OCI-LY7 (cell line): ENCODE data around the gene HUS1B. TPM values are rescaled to one million over a fixed set of nuclear protein-coding genes. Genes with fewer than 3 reads are reported as not detected.
"Not testable (repeated sequence)": the region's sequence is repeated elsewhere in the genome, so short reads cannot be mapped to it uniquely, and the experiment has no call there.

Experiments
- BruUV-seq: library from RNA; stranded (reverse); fragments of 400-500 nt; replicated peaks from 2 replicates; lab custom pipeline; 2021; lab: Mats Ljungman, UMichigan
- CTCF ChIA-PET: fragments of 300-600 bp; sonication (Branson Sonifier 250); formaldehyde crosslinking; loops from one replicate; lab custom pipeline; 2022; ENCODE audit warnings: antibody characterized with exemption; ENCODE audit not compliant: unreplicated experiment; lab: Charles Lee
- POLR2A ChIA-PET: fragments of 300-600 bp; sonication (Branson Sonifier 250); formaldehyde crosslinking; loops from one replicate; lab custom pipeline; 2022; ENCODE audit warnings: antibody characterized with exemption; lab: Charles Lee
- DNase-seq: peaks from one replicate; pipeline ENCODE4 v3.0.0-alpha.2; 2015; ENCODE audit warnings: low spot score
- H2AFZ ChIP-seq: fragments of 200-600 bp; sonication (generic), shearing (Covaris generic); 2 replicates; pipeline ENCODE4 v1.6.1; 2014; ENCODE audit warnings: mild to moderate bottlenecking, antibody characterized with exemption, low read length, moderate library complexity
- H3K27ac ChIP-seq: fragments of 200-600 bp; sonication (generic); 2 replicates; pipeline ENCODE4 v1.5.1; 2014; ENCODE audit warnings: mixed run types, low read depth, mild to moderate bottlenecking, moderate library complexity, low read length, inconsistent platforms; ENCODE audit not compliant: poor library complexity, severe bottlenecking
- H3K36me3 ChIP-seq: fragments of 200-600 bp; sonication (generic); 2 replicates; pipeline ENCODE4 v1.6.1; 2014; ENCODE audit warnings: mild to moderate bottlenecking, antibody characterized with exemption, low read length, moderate library complexity, mixed read lengths; ENCODE audit not compliant: insufficient read depth
- H3K4me1 ChIP-seq: fragments of 200-600 bp; sonication (generic); 2 replicates; pipeline ENCODE4 v1.5.1; 2014; ENCODE audit warnings: mild to moderate bottlenecking, low read length; ENCODE audit not compliant: insufficient read depth, poor library complexity, severe bottlenecking
- H3K4me2 ChIP-seq: fragments of 200-600 bp; sonication (generic); 2 replicates; pipeline ENCODE4 v1.6.1; 2014; ENCODE audit warnings: mild to moderate bottlenecking, low read length
- H3K4me3 ChIP-seq: fragments of 200-600 bp; sonication (generic); 2 replicates; pipeline ENCODE4 v1.5.1; 2014; ENCODE audit warnings: mild to moderate bottlenecking, low read depth, low read length; ENCODE audit not compliant: poor library complexity, severe bottlenecking
- H3K79me2 ChIP-seq: fragments of 200-600 bp; sonication (generic); 2 replicates; pipeline ENCODE4 v1.6.1; 2016; ENCODE audit warnings: low read depth, mild to moderate bottlenecking, low read length, moderate library complexity, mixed read lengths; ENCODE audit not compliant: insufficient read depth
- H3K9me2 ChIP-seq: fragments of 200-600 bp; sonication (generic); 2 replicates; pipeline ENCODE4 v1.6.1; 2016; ENCODE audit warnings: mild to moderate bottlenecking, low read length, mixed read lengths; ENCODE audit not compliant: insufficient read depth
- H3K9me3 ChIP-seq: fragments of 200-600 bp; sonication (generic); 2 replicates; pipeline ENCODE4 v1.6.1; 2014; ENCODE audit warnings: mild to moderate bottlenecking, mixed run types, low read length, mixed read lengths
- H4K20me1 ChIP-seq: fragments of 200-600 bp; sonication (generic); 2 replicates; pipeline ENCODE4 v1.6.1; 2014; ENCODE audit warnings: mild to moderate bottlenecking, antibody characterized with exemption, low read length, moderate library complexity, mixed read lengths; ENCODE audit not compliant: insufficient read depth
- CTCF ChIP-seq: fragments of 200-600 bp; sonication (generic); conservative IDR thresholded peaks from 2 replicates; pipeline ENCODE4 v1.5.1; 2014; ENCODE audit warnings: mild to moderate bottlenecking, antibody characterized with exemption, low read length, moderate library complexity, mixed read lengths
- EZH2phosphoT487 ChIP-seq: fragments of 200-600 bp; sonication (generic); IDR thresholded peaks from 2 replicates; pipeline ENCODE4 v1.6.1; 2018; ENCODE audit warnings: low read depth, borderline replicate concordance, mild to moderate bottlenecking, mixed run types, antibody characterized with exemption, low read length, moderate library complexity, mixed read lengths
- intact Hi-C: fragments of 100-400 bp; cut with micrococcal nuclease; formaldehyde crosslinking; loops from one replicate; pipeline ENCODE4 v1.10.0; 2022; ENCODE audit not compliant: unreplicated experiment
- total RNA-seq, 2 experiments: library from RNA; depleted of rRNA in 1 of 2; stranded (reverse); fragments of >200 nt in 1 of 2; shearing (Covaris generic) in 1 of 2; gene quantifications; 2 replicates each; pipeline ENCODE4 v1.2.3, GENCODE V29; 2014 to 2022

Gene HUS1B
- total RNA-seq, 2 experiments from 2014 or later: 1.6 to 3.8 TPM

- H3K4me2 ChIP-seq: no peak overlapping the region
- no peak overlapping the region for H2AFZ ChIP-seq
- no peaks in the 10 kb centered on the region for H4K20me1 ChIP-seq
- intact Hi-C loops: no loop called here
- no peaks in the 10 kb centered on the region for H3K4me1 ChIP-seq
- H3K9me2 ChIP-seq: no peaks in the 10 kb centered on the region
- no peak overlapping the region for H3K27ac ChIP-seq
- no peak overlapping the region for H3K4me3 ChIP-seq
- DNase-seq: no peak
- no peaks in the 10 kb centered on the region for H3K9me3 ChIP-seq
- CTCF ChIA-PET: no interaction called here
- TF ChIP-seq CTCF: no peak
- TF ChIP-seq EZH2phosphoT487: no peak
- BruUV-seq: no TSS peak
- POLR2A ChIA-PET: no interaction called here
- H3K36me3 ChIP-seq: no peaks in the 10 kb centered on the region
- H3K79me2 ChIP-seq: no peaks in the 10 kb centered on the region
These were observed 42.4 kb upstream of the HUS1B start for GRCh38 chr6:699319-699718.

GRCh38 chr6:694431-695126 is 37.7 kb upstream of the HUS1B start:
- H4K20me1 ChIP-seq, CTCF ChIA-PET, H3K4me3 ChIP-seq, H2AFZ ChIP-seq, H3K27ac ChIP-seq, intact Hi-C loops, H3K36me3 ChIP-seq, BruUV-seq, H3K9me3 ChIP-seq, H3K4me2 ChIP-seq, DNase-seq, H3K9me2 ChIP-seq: not testable (repeated sequence)
- H3K79me2 ChIP-seq: peaks cover 18% of the 10 kb centered on the region
- POLR2A ChIA-PET: interaction anchor here (0.9 to 1.2 kb wide), 3 partner anchors 9 to 372 kb away, joined by 3 to 5 read pairs (median 3); no protein-coding TSS in a partner anchor
- H3K4me1 ChIP-seq: peaks cover 12% of the 10 kb centered on the region

- CTCF ChIA-PET: no interaction called here
These were observed 36.8 kb upstream of the HUS1B start for GRCh38 chr6:693723-694009.

More at GRCh38 chr6:693723-694009, 36.8 kb upstream of the HUS1B start:
- no peak for DNase-seq
- intact Hi-C loops: loop anchor here (1.0 kb wide), 1 partner anchor 15 kb away; no protein-coding TSS in a partner anchor
- Histone ChIP-seq H3K36me3 (peaks cover 13% of the 10 kb centered on the region; the same call in 1 of the 2 replicates), H3K4me1 (peaks cover 12% of the 10 kb centered on the region), H3K4me3 (peak overlapping the region; percentile 78), H3K27ac (no peak overlapping the region), H3K79me2 (peaks cover 20% of the 10 kb centered on the region), H3K9me2 (no peaks in the 10 kb centered on the region), H4K20me1 (peaks cover 3% of the 10 kb centered on the region; the same call in 1 of the 2 replicates), H3K4me2 (peak overlapping the region; percentile 80), H2AFZ (peak overlapping the region; percentile 84; the same call in 1 of the 2 replicates), H3K9me3 (no peaks in the 10 kb centered on the region)
- TF ChIP-seq EZH2phosphoT487: no peak
- no peak for TF ChIP-seq CTCF
- POLR2A ChIA-PET: interaction anchor here (0.6 to 2.2 kb wide), 3 partner anchors 9 to 476 kb away, joined by 3 to 7 read pairs (median 3); no protein-coding TSS in a partner anchor
- no TSS peak for BruUV-seq
